HG03439 (cell line): ENCODE data around the gene PAM.

Source experiments
- ATAC-seq: cut with Tn5 transposase; IDR thresholded peaks from one replicate; pipeline ENCODE4 v1.9.1; 2021; ENCODE audit warnings: mild to moderate bottlenecking, moderate library complexity; ENCODE audit not compliant: unreplicated experiment

Gene PAM

DNA sequence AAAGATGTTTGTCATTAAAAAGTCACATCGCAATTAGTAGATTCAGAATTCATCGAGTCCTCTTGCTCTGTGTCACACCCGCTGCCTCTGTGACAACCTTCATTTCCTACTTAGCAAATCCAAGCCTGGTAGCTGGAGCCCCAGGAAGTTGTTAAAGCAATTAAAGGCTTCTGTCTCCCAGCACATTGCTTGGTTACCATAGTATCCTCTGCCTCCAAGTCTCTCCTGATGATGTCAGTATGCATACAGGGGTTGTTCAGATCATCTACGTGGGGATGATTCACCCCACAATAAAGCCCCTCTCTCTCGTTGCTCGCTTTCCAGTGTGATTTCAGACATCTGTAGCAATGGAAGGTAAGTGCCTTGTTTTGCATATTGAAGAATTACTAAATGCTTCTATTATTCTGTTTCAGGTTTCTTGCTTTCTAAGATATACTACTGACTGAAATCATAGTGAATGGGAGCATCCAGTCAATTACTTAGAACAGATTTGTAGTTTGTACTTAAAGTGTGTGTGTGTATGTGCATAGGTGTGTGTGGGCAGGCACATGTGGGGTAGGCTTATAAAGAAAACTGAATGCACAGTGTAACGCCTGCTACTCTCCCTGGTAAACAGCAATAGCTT lies 52.9 kb downstream of the PAM start:
- ATAC-seq = no peak

DNA sequence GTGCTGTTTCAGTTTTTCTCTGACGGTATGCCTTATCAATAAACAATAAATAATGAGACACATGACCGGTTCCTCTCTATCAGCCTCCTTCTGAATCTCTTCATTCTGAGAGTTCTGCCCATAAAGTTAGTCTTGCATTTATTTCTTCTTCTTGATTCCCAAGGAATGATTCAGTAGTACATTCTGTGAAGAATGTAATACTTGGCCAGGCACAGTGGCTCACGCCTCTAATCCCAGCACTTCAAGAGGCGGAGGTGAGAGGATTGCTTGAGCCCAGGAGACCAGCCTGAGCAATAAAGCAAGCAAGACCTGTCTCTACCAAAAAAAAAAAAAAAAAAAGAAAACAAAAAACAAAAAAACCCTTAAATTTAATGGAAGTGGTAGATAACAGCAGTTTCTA lies 53.9 kb downstream of the PAM start:
- ATAC-seq = no peak

- no peak for ATAC-seq
These were observed 56.9 kb downstream of the PAM start for GRCh38 chr5:102811972-102812371.

- ATAC-seq = no peak
These were observed 58.6 kb downstream of the PAM start for GRCh38 chr5:102813740-102814139.

GRCh38 chr5:102815084-102815483 lies 60.0 kb downstream of the PAM start:
- no peak for ATAC-seq

GRCh38 chr5:102815540-102816332 lies 60.6 kb downstream of the PAM start:
- ATAC-seq = no peak

- no peak for ATAC-seq
These were observed 63.2 kb downstream of the PAM start for GRCh38 chr5:102818345-102818744.

- ATAC-seq = no peak
These were observed 63.8 kb downstream of the PAM start for GRCh38 chr5:102818934-102819333.

GRCh38 chr5:102819634-102820033 lies 64.5 kb downstream of the PAM start:
- no peak for ATAC-seq

DNA sequence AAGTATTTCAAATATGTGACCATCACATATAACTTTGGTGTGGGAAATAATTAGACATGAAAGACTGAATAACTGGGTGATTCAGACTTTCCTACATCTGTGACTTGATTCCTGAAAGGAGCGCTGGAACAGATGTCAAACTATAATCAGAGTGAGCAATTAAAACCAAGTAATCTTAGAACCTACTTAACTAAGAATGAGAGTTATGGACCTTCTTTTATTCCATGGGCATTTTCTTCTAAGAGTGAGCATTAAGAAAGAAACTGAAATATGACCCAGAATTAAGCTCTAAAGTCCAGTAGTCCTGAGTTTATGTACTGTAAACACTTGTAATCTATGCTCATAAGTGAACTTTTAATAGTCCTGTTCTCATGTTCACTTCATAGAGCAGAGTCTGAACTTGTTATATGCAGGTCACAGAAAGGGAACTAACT lies 68.4 kb downstream of the PAM start:
- ATAC-seq = no peak

DNA sequence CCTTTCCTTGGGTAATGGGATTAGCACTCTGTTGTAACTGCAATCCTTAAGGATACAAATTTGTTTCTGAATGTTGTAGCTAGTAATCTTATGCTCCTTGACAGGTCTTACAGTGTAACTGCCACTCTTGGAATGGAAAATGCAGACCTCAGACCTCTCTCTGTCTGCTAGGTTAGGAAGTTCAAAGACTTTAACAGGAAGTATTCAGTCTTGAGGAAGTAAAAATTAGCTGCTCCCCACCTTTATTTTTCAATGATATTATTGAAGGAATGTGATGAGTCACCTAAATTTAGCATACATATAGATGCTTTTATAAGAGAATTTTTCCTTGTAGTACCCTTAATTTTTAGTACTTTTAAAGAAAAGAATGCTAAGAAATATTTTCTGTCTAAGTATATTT lies 71.5 kb downstream of the PAM start:
- no peak for ATAC-seq

DNA sequence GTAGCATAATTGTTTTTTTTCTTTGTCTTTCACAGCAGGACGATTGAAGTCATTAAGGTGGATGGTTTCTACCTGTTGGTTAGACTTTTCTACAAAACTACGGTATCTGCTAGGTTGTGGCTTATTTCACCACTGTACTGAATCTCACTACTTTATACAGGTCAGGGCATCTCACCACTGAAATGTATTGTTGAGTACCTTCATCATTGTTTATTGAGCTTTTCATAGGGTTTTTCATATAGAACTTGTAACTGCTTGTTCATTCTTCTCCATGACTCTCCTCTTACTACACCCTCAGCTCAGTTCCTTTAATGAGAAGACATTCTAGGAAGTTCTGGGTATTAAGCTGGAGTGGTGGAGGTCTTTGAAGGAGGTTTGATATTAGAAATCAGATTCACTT lies 75.1 kb downstream of the PAM start:
- no peak for ATAC-seq

- peak; percentile 48 for ATAC-seq
These were observed 77.3 kb downstream of the PAM start for GRCh38 chr5:102832445-102832844.

DNA sequence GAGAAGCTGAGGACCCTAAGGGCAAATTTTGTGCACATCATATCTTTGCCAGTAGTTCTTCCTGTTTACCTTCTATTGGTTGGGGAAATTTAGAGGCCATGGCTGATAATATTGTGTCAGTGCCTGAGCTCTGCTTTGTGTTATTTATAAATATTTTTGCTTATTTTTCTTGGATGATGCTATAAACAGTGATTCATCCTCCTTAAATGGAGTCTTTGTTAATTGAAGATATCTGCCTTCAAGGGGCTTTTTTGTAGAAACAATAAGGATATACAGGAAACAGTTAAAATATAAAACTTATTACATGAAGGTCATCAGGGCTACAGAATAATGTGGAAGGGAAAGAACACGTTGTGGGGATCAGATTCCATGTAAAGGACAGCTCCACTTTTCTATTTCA lies 78.0 kb downstream of the PAM start:
- no peak for ATAC-seq

- no peak for ATAC-seq
These were observed 79.4 kb downstream of the PAM start for GRCh38 chr5:102834438-102834964.

DNA sequence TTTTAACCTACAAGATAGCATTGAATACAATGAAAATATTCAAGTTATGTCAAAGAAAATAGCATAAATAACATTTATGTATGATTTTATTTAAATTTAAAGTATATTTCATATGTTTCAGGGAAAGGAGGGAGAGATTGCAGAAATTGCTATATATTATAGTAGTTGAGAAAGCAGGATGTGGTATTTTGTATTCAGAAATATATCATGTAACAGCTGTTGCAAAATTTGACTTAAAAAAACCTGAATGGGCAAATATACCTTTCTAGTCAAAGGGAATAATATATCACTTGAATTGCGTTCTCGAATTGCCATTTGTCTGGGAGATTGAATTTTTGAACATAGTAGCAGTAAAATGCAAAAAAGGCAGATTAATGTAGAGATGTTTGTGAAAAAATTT lies 80.6 kb downstream of the PAM start:
- no peak for ATAC-seq

DNA sequence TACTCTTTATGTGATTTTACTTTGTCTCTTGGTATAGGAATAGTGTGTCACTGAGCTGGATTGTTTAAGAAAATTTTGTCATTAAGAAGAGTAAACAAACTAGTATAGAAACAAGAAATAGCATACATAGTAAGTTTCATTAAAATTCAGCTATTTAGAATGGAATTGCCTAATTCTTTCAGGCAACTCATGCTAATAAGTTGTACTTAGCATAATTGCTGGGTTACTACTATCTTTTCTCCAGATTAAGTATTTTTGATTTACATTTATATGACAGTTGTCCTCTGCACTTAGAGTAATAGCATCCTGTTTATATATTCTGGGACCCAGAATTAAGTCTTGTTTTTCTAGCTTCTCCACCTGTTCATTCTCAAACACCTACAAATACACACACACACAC lies 85.9 kb downstream of the PAM start:
- ATAC-seq = no peak

DNA sequence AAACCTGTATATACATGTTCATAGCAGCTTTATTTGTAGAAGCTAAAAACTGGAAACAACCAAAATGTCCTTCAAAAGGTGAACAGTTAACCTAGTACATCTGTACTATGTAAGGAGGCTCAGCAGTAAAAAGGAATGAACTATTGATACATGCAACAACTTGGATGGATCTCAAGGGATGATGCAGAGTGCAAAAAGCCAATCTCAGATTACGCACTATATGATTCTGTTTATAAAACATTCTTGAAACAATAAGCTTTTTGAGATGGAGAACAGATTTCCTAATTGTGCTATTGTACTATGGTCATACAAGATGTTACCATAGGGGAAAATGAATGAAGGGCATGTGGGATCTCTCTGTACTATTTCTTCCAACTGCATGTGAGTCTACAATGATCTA lies 88.9 kb downstream of the PAM start:
- no peak for ATAC-seq

- ATAC-seq = no peak
These were observed 89.9 kb downstream of the PAM start for GRCh38 chr5:102845041-102845440.

- no peak for ATAC-seq
These were observed 95.4 kb downstream of the PAM start for GRCh38 chr5:102850503-102850902.

DNA sequence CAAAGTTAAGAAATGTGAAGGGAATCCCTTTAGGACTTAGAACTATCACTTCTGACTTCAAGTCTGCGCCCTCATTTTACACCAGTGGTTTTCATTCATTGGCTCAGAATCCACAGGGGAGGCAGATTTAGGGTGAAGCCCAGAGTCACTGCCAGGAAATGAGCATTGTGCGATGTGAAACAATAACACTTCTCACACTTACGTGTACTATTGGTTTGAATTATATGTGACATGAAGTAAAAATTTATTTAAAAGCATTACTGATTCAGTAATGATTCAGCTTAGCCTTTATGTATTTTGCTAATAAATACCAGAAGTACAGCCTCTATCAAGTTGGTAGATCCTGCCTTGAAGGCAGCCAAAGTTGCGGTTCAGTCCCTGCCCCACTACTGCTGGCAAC lies 98.6 kb downstream of the PAM start:
- ATAC-seq = no peak

GRCh38 chr5:102855681-102856388 lies 100.7 kb downstream of the PAM start:
- no peak for ATAC-seq
